OCI-M1 (cell line): ENCODE measurements around the gene IL6ST.
A peak's percentile ranks its signal among the peaks of the same experiment; 100 is the strongest.

Experiments used
- DNase-seq: peaks from one replicate; lab custom pipeline; 2025; lab: John Stamatoyannopoulos, UW

IL6ST gene

GRCh38 chr5:55920784-55921183, 74.0 kb downstream of the IL6ST start:
- peak; percentile 58 for DNase-seq

DNA sequence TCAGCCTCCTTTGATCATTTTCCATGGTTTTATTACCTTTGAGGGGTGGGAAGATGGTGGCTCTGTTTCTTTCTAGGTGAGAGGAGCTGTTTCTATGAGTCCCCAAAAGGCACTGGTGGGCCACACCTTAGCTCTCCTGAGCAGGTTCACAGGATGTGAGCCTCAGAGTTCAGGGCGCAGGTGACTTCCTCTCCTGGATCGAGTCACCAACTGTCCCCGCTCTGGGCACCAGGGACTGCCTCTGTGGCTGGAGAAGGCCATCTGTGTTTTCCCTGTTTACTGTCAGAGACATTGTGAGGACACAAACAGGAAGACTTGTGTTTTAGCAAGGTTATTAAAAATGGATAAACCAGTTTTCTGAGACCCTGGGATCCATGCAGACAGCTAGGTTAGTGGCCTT, 75.1 kb downstream of the IL6ST start:
- DNase-seq: no peak

GRCh38 chr5:55918087-55919035, 76.4 kb downstream of the IL6ST start:
- DNase-seq: peak; percentile 55

- DNase-seq: no peak
Measured at GRCh38 chr5:55917402-55918086, 77.2 kb downstream of the IL6ST start.

- no peak for DNase-seq
Measured at GRCh38 chr5:55916986-55917385, 77.8 kb downstream of the IL6ST start.

- no peak for DNase-seq
Measured at GRCh38 chr5:55915783-55916182, 79.0 kb downstream of the IL6ST start.

GRCh38 chr5:55914971-55915370, 79.8 kb downstream of the IL6ST start:
- no peak for DNase-seq

GRCh38 chr5:55913466-55914413, 81.0 kb downstream of the IL6ST start:
- DNase-seq: no peak

GRCh38 chr5:55911784-55912653, 82.7 kb downstream of the IL6ST start:
- DNase-seq: peak; percentile 75

- no peak for DNase-seq
Measured at GRCh38 chr5:55908804-55909203, 86.0 kb downstream of the IL6ST start.

DNA sequence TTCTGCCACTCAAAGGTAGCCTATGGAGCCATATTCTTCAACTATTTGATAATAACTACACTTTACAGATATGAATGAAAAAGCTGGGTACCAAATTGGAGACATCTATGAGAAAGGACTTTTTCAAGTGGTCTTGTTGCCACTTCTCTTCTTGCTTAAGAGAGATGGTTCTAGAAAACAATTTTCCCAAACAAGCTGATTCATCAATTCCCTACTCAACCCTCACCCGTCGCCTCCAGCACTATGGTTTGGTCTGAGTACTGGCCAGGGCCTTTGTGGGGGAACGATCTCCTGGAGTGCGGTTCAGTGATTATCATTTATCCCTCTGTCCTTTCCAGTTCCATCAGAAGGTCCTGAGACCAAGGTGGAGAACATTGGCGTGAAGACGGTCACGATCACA, 86.8 kb downstream of the IL6ST start:
- no peak for DNase-seq

- no peak for DNase-seq
Measured at GRCh38 chr5:55905251-55905650, 89.5 kb downstream of the IL6ST start.

- no peak for DNase-seq
Measured at GRCh38 chr5:55904152-55904551, 90.6 kb downstream of the IL6ST start.

GRCh38 chr5:55903121-55903701, 91.6 kb downstream of the IL6ST start:
- peak; percentile 31 for DNase-seq

GRCh38 chr5:55902696-55903095, 92.1 kb downstream of the IL6ST start:
- no peak for DNase-seq

GRCh38 chr5:55900776-55901175, 94.0 kb downstream of the IL6ST start:
- DNase-seq: no peak

DNA sequence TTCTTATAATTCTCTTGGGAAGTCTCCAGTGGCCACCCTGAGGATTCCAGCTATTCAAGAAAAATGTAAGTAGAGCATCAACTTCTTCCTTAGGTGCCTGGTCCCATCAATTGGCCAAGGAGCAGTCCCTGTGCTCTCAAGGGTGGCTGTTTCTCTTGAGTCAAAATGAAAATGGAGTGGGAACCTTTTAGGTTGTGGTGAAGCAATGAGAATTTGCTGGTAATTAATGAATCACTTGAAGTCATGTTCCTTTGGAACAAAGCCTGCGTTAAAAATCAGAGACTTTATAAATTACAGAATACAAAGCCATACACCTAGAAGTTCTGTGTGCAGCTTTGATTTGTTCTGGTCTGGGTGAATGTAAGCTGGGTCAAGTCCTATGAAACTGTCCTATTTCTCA, 94.7 kb downstream of the IL6ST start:
- DNase-seq: no peak

GRCh38 chr5:55899344-55899743, 95.4 kb downstream of the IL6ST start:
- no peak for DNase-seq

DNA sequence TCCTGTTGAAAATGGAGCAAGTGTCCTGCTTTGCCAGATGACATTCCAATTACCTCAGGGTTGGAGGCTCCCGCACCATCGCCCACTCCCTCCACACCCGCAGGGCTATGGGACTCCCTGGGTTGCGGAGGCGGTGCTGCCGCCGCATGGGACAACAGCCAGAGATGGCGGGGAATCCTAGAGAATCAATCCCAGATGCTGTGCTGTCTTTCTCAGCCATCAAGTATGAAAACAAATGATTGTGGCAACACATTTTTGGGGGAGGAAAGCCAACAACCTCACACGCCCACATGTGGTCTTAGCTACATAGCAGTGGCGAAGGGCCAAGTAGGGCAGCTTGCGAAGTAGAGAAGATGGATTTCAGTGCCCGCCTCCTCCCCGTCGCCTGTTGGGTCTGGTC, 96.9 kb downstream of the IL6ST start:
- no peak for DNase-seq

DNA sequence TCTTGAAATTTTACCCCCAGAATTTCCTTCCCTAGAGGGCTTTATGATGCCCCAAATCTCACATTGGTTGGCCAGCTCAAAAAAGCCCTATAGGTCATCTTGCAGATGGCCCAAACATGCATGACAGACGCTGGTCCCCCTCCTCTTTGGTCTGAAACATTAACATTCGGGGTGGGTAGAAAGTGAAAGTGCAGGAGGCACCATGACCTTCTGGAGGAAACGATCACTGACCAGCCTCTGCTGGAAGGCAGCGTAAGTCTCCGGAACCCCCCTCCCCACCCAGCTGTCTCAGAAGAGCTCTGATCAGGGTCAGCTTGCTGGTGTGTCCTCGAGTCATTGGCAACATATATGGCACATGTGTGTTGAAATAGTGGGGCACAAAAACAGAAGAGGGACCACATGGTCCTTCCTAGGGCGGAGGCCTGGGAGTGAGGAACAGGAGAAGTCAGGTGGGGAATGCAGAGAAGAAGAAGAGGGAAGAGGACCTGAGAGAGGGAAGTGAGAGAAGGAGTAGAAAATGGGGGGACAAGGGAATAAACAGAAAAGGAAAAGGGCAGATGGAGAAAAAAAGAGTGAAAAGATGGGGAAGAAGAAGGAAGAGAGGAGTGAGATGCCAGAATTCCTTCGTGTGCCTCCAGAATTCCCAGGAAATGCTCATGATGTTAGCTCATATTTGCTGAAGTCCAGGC, 97.4 kb downstream of the IL6ST start:
- DNase-seq: peak; percentile 11
